HepG2 (cell line): ENCODE data around the gene OTUD4. TPM values are rescaled to one million over a fixed set of nuclear protein-coding genes. Genes with fewer than 3 reads are reported as not detected.
A peak's percentile ranks its signal among the peaks of the same experiment; 100 is the strongest.

Experiments used
- ETV6 ChIP-seq: sonication (generic); formaldehyde crosslinking; conservative IDR thresholded peaks from 2 replicates; pipeline ENCODE4 v1.4.0; 2020; ENCODE audit warnings: missing genetic modification reagents
- HCFC1 ChIP-seq: fragments of 150-350 bp; IDR thresholded peaks from 2 replicates; pipeline ENCODE4 v1.6.1; 2014; ENCODE audit warnings: low read depth, low read length
- HNRNPL ChIP-seq: fragments of 200-400 bp; formaldehyde crosslinking; IDR thresholded peaks from 2 replicates; pipeline ENCODE4 v1.6.1; 2017; ENCODE audit warnings: mild to moderate bottlenecking, low read depth, low read length
- MAX ChIP-seq: IDR thresholded peaks from 2 replicates; pipeline ENCODE4 v1.6.1; 2012; ENCODE audit warnings: inconsistent platforms
- MIER2 ChIP-seq: IDR thresholded peaks from 2 replicates; pipeline ENCODE4 v1.6.1; 2016; ENCODE audit warnings: missing biosample characterization, missing genetic modification reagents
- MLXIP ChIP-seq: sonication (generic); formaldehyde crosslinking; IDR thresholded peaks from 2 replicates; pipeline ENCODE4 v1.9.0; 2021; ENCODE audit warnings: missing genetic modification reagents, borderline replicate concordance
- PRMT3 ChIP-seq: sonication (generic); formaldehyde crosslinking; IDR thresholded peaks from 2 replicates; pipeline ENCODE4 v1.8.1; 2022; ENCODE audit warnings: low read depth, mild to moderate bottlenecking, moderate library complexity, missing genetic modification reagents, borderline replicate concordance
- SSRP1 ChIP-seq: IDR thresholded peaks from 2 replicates; pipeline ENCODE4 v1.6.1; 2016; ENCODE audit warnings: control low read depth
- TBL1XR1 ChIP-seq: fragments of 150-350 bp; IDR thresholded peaks from 2 replicates; pipeline ENCODE4 v1.6.1; 2014; ENCODE audit warnings: borderline replicate concordance, low read length; ENCODE audit not compliant: partially characterized antibody
- TMF1 ChIP-seq: sonication (generic); formaldehyde crosslinking; IDR thresholded peaks from 2 replicates; pipeline ENCODE4 v1.8.1; 2022; ENCODE audit warnings: low read depth, missing genetic modification reagents
- ZBTB40 ChIP-seq, 2 experiments: fragments of 450-650 bp in 1 of 2; sonication (generic) in 1 of 2; formaldehyde crosslinking in 1 of 2; IDR thresholded peaks; 2 replicates each; pipeline versions ENCODE4 v1.6.1 to v1.8.0; 2016 to 2022; ENCODE audit warnings: antibody characterized with exemption in 1 of 2, mild to moderate bottlenecking in 1 of 2, missing genetic modification reagents in 1 of 2
- ZC3H13 ChIP-seq: sonication (generic); formaldehyde crosslinking; IDR thresholded peaks from 2 replicates; pipeline ENCODE4 v1.8.1; 2023; ENCODE audit warnings: mild to moderate bottlenecking, missing genetic modification reagents, moderate library complexity
- ZNF580 ChIP-seq: IDR thresholded peaks from 2 replicates; pipeline ENCODE4 v1.6.1; 2016; ENCODE audit warnings: low read depth, borderline replicate concordance
- ZNF761 ChIP-seq: sonication (generic); formaldehyde crosslinking; conservative IDR thresholded peaks from 2 replicates; pipeline ENCODE4 v1.4.0; 2020; ENCODE audit warnings: mild to moderate bottlenecking, missing genetic modification reagents
- ZNF766 ChIP-seq: sonication (generic); formaldehyde crosslinking; IDR thresholded peaks from 2 replicates; pipeline ENCODE4 v1.5.0; 2020; ENCODE audit warnings: missing genetic modification reagents, borderline replicate concordance
- ZNF816 ChIP-seq: sonication (generic); formaldehyde crosslinking; IDR thresholded peaks from 2 replicates; pipeline ENCODE4 v1.8.0; 2022; ENCODE audit warnings: missing genetic modification reagents, mild to moderate bottlenecking, borderline replicate concordance
- polyA plus RNA-seq, 8 experiments: library from polyadenylated mRNA; depleted of rRNA in 3 of 8; stranded (reverse) in 7 of 8; unstranded in 1 of 8; fragments of >200 nt; fragmentation: Illumina TruSeq in 4 of 8; extraction: Trizol in 4 of 8; gene quantifications; 2 replicates each; pipeline versions ENCODE4 v1.2.1 to v1.2.3, GENCODE V29; 2011 to 2016; ENCODE audit warnings: low read depth in 4 of 8, missing spikeins in 1 of 8, mixed read lengths in 1 of 8; ENCODE audit not compliant: insufficient read depth in 1 of 8
- total RNA-seq, 5 experiments: library from RNA; depleted of rRNA; stranded (reverse); fragments of >200 nt; fragmentation: Illumina TruSeq; extraction: Trizol; gene quantifications; 2 replicates each; pipeline ENCODE4 v1.2.3, GENCODE V29; 2016; ENCODE audit warnings: low read depth in 1 of 5

Gene OTUD4
- total and polyA plus RNA-seq, 2 of the 13 experiments (the other 11 are each of a cell fraction or from before 2014, with no cell fraction given): 16.1 to 18.0 TPM

- TF ChIP-seq ZBTB40 (IDR thresholded peaks at IDR 0.05) (no peak), ZBTB40 (CRISPR knock-in tag; IDR thresholded peaks at IDR 0.05) (peak; percentile 81), TMF1 (CRISPR knock-in tag) (0 out of 2 replicates have a peak, but pooled peaks have one; percentile 36), SSRP1 (CRISPR knock-in tag) (no peak), ZC3H13 (CRISPR knock-in tag) (peak; percentile 61), PRMT3 (CRISPR knock-in tag) (no peak), ZNF816 (peak; percentile 57; the same call in 1 of the 2 replicates), HCFC1 (peak; percentile 64), TBL1XR1 (peak; percentile 69), ZNF761 (CRISPR knock-in tag) (peak; percentile 39; the same call in 1 of the 2 replicates), ZNF580 (CRISPR knock-in tag) (peak; percentile 92), MLXIP (no peak), ETV6 (CRISPR knock-in tag) (peak; percentile 36; the same call in 1 of the 2 replicates), HNRNPL (0 out of 2 replicates have a peak, but pooled peaks have one; percentile 60), ZNF766 (CRISPR knock-in tag) (no peak; the same call in 1 of the 2 replicates), MIER2 (CRISPR knock-in tag) (no peak), MAX (peak; percentile 99)
These were observed 82.3 kb downstream of the OTUD4 start, which contains the start of the genes ABCE1 and ANAPC10 (continued) for GRCh38 chr4:145097821-145098674.
